Erythroblast (primary cell): ENCODE measurements around the gene OR52A1.
"Not testable (repeated sequence)": the region's sequence is repeated elsewhere in the genome, so short reads cannot be mapped to it uniquely, and the experiment has no call there.

ENCODE experiments used
- DNase-seq, 2 experiments: peaks; one replicate each; lab custom pipeline; 2025; lab: John Stamatoyannopoulos, UW
- GATA1 ChIP-seq: IDR thresholded peaks from 2 replicates; pipeline ENCODE4 v1.6.1; 2011; ENCODE audit warnings: low read depth, mild to moderate bottlenecking, control low read depth, low read length, moderate library complexity
- POLR2A ChIP-seq: IDR thresholded peaks from 2 replicates; pipeline ENCODE4 v1.6.1; 2011; ENCODE audit warnings: mild to moderate bottlenecking, low read length

Gene OR52A1

DNA sequence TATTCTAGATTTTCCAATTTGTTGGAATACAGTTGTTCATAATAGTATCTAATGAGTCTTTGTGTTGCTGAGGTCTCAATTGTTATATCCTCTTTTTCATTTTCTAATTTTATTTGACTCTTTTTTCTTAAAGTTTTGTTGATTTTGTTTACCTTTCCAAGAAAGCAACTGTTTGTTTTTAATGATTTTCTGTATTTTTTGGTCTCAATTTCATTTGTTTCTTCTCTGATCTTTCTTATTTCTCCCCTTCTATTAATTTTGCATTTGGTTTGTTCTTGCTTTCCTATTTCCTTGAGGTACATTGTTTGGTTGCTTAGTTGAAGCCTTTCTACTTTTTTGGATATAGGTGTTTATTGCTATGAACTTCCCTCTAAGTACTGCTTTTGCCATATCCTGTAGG lies 5.2 kb upstream of the OR52A1 start:
- no peak for DNase-seq
- no peak for TF ChIP-seq GATA1
- no peak for TF ChIP-seq POLR2A

DNA sequence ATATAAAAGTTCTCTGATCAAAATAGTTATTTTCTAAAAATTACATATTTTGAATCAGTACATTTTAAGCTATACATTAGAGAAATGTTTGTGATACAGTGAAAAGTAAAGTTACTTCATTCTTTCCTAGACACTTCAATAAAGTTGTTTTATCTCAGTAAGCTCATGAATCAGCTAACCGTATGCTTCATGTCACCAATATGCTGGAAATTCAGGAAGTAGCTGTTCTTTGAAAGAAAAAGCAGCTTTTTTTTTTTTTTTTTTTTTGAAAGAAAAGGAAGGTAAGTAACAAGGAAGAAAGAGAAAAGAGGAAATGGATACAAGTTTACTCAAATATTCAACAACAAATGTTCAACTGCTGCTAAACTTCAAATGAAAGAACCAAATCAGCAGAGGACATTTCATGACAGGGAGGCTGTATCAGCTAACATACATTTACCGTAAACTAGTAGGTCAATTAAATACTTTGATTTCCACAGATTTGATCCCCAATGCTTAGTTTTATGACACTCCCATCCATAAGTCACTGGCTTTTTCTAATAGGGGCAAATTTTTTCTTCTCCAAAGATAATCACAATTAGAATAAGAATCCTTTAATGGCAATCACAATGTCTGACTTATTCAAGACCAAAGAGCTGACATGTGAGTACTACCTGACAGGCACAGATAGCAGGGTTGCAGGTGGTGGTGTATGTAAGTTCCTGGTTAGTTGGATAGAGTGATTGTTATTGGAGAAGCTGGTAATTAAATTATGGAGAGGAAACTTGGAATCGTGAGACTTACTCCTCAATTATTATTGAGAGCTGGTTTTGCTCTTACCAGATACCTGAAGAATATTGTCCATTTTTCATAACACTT lies 754 bp downstream of the OR52A1 start:
- DNase-seq: peak; percentile 26 to 29

DNA sequence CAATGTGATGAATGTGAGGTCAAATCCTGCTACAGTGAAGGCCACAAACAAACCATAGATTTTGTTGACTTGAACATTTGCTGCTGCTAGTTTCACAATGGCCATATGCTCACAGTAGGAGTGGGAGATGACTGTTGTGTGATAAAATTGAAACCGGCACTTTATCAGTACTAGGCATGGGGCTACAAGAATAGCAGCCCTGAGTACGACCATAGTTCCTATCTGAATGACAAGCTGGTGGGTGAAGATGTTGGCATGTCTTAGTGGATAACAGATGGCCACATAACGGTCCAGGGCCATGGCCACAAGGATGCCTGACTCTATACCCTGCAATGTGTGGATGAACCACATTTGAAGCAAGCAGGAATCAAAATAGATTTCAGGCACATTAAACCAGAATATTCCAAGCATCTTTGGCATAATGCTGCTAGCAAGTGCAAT lies 2.8 kb downstream of the OR52A1 start:
- TF ChIP-seq GATA1: peak; percentile 37
- no peak for TF ChIP-seq POLR2A
- DNase-seq: peak; percentile 83 to 97

More for the DNA sequence above, 754 bp downstream of the OR52A1 start:
- no peak for TF ChIP-seq POLR2A
- no peak for TF ChIP-seq GATA1

DNA sequence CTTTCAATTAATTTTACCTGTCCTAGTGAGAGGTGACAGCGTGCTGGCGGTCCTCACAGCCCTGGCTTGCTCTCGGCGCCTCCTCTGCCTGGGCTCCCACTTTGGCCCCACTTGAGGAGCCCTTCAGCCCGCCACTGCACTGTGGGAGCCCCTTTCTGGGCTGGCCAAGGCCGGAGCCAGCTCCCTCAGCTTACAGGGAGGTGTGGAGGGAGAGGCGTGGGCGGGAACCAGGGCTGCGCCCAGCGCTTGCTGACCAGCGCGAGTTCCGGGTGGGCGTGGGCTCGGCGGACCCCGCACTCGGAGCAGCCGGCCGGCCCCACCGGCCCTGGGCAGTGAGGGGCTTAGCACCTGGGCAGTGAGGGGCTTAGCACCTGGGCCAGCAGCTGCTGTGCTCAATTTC lies 10.4 kb downstream of the OR52A1 start:
- DNase-seq: not testable (repeated sequence)

DNA sequence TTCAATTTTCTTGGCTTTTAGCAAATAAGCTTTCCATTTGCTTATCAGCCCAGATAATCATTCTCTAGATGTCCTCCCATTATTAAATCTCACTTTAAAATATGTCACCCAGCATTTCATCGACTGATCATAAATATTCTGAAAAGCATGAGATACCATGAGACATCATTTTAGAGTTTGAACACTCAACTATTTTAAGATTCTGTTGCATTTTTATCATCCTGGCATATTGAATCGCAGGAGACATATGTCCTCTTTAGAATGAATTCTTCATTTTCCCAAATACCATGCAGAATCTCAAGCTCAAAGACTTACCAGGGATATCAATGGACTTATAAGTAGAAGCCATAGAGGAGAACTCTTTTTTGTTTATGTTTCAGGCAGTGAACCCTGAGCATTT lies 16.6 kb downstream of the OR52A1 start, which contains the start of gene OR52A5:
Gene OR52A5, minus strand, starts transcription at position 361 of the 400 bp plus-strand sequence. CDS start 5,714 bp downstream, outside the sequence.
- DNase-seq: no peak

DNA sequence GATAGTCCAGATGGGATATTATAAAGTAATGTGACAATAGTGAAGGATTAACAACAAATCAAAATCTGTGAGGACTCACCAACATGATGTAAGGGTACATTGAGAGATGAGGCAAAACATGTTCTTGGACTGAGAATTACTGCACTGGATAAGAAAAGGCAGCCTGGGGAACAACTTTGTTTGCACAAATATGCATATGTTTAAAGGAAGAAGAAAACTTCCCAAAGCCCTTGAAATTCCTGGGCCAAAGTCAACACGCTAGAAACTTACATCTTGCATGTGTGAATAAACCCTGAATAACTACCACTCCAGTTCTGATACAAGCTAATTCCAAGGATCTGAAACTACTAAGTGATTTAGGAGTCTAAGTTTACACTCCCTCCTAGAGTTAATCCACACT lies 17.5 kb downstream of the OR52A1 start:
- no peak for DNase-seq

More for the DNA sequence above, 16.6 kb downstream of the OR52A1 start, which contains the start of gene OR52A5:
- TF ChIP-seq POLR2A (no peak), GATA1 (no peak)

DNA sequence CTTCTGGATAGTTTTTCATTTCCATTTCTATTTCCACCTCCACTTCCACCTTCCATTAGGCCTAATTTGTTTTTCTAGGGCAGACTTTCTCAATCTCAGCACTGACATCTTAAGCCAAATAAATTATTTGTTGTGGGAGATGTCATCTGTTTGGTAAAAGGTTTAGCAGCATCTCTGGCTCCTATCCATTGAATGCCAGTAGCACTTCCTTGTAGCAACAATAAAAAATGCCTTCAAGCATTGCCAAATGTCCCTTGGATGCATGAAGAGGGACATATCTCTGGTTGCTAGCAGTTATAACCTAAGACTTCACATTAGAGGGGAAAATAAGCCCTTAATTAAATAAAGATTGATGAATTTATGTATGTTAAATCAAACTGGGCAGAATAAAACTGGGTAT lies 18.3 kb downstream of the OR52A1 start:
- no peak for TF ChIP-seq POLR2A
- TF ChIP-seq GATA1: no peak
- DNase-seq: no peak

More for the DNA sequence above, 17.5 kb downstream of the OR52A1 start:
- TF ChIP-seq GATA1: no peak
- no peak for TF ChIP-seq POLR2A

DNA sequence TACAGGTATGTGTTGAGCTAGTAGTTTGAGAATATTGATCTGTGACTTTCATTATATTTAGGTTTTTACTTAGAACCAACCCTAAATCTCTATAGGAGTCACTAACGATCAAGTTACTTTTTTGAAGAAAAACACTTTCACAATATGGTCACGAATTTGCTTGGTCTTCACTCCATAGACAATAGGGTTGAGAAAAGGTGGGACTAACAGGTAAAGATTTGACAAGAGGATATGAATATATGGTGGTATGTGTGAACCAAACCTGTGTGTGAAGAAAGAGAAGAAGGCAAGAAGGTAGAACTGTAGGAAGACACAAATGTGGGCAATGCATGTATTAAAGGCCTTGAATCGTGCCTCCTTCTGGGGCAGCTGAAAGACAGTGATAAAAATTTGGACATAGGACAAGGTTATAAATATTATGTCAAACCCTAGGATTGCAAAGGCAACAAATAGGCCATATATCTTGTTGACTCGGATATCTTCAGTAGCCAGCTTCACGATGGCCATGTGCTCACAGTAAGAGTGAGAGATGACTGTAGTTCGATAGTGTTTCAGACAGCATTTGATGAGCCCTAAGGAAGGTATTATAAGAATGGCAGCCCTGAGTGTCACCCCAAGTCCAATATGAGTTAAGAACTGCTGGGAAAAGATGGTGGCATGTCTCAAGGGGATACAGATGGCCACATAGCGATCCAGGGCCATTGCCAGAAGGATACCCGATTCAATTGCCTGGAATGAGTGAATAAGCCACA lies 22.8 kb downstream of the OR52A1 start:
- TF ChIP-seq POLR2A (no peak), GATA1 (no peak)

DNA sequence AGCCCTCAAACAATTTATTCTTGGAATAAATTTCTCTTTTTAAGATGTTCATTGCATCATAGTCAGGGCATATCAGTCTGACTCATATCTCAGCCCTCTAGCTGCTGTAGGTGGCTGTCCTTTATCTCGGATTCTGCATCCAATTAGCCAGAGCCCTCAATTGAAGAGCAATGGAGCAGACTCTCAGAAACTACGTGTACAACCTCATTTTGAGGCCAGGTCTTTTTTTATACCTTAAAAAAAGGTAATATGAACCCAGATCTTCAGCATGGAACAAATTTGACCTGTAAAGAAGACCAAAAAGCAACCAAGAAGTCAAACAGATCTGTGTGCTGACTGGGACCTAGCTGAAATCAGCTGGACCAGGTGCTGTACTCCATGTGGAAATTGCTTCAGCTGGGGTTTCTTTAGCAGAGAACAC lies 25.1 kb downstream of the OR52A1 start:
- TF ChIP-seq POLR2A: peak; percentile 34
- no peak for TF ChIP-seq GATA1
- DNase-seq: peak; percentile 86 to 87

More for the DNA sequence above, 22.8 kb downstream of the OR52A1 start:
- DNase-seq: peak; percentile 12 to 19

DNA sequence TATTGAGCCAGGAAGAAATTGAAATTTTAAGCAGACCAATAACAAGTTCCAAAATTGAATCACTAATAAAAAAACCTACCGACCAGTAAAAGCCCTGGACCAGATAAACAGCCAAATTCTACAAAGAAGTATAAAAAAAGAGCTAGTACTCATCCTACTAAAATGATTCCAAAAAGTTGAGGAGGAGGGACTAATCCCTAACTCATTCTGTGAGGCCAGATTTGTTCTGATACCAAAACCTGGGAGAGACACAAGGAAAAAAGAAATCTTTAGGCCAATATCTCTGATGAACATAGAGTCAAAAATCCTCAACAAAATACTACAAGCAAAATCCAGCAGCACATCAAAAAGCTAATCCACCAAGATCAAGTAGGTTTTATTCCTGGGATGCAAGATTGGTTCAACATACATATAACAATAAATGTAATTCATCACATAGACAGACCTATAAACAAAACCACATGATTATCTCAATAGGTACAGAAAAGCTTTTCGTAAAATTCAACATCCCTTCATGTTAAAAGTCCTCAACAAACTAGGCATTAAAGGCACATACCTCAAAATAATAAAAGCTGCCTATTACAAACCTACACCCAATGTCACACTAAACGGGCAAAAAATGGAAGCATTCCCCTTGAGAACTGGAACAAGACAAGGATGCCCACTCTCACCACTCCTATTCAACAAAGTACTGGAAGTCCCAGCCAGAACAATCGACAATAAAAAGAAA lies 29.5 kb downstream of the OR52A1 start:
- peak in 1 of 2 experiments; percentile 21 for DNase-seq
- TF ChIP-seq GATA1 (no peak), POLR2A (no peak)

DNA sequence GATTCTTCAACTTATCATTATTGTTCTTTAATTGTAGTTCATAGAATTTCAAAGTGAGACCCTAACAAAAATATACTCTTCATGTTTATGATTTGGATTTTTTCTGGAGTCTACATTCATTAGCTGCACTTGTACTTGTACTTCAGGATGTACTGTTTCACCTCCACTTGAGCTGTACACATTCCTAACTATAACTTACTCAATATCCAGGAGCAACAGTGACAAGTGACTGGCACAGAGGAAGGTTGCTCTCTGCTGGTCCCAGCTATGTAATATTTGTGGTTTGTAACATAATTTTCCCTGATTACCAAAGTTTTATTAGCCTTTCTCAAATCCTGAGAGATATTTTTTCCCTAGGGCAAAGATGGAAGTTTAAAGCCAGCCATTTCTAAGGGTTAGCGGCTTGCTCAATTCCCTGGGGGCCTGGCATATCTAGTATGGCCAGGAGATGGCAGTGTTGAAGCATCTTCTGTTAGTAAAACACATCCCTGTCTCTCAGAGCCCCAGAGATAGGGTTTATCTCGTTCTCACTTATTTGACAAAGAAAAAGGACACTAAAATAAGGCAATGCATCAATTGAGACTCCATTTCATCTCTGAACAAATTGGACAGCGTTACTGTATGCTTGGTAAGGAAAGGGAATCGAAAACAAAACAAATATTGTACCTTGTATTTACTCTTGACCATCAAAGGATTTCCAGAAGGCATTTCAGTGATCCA lies 30.6 kb downstream of the OR52A1 start:
- TF ChIP-seq POLR2A (no peak), GATA1 (no peak)
- DNase-seq: peak; percentile 87 to 93

DNA sequence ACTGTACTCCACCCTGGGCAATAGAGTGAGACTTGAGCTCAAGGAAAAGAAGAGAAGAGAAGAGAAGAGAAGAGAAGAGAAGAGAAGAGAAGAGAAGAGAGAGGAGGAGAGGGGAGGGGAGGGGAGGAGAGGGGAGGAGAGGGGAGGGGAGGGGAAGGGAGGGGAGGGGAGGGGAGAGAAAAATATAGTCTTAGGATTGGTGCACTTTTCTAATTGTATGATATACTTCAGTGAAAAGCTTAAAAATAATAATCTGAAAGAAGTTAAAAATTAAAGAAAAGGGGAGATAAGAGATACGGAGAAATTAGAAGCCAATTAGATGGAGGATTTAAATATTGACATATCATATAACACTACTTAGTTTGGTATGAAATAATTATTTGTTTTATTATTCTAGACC lies 35.7 kb downstream of the OR52A1 start:
- no peak for TF ChIP-seq POLR2A
- no peak for TF ChIP-seq GATA1
- no peak for DNase-seq

DNA sequence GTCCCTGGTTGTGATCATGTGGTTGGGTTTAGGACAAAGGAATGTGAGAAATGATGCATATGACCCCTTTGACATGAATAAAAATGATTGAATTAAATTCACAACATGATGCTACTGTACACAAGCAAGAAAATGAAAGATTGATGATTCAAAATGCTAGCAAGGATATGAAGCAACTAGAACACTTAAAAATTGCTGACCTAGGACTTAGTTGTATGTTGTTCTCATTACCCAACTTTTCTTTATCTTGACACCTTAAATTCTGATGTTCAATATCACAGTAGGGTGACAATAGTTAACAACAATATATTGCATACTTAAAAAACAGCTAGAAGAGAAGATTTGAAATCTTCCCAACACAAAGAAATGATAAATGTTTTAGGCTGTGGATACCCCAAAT lies 37.0 kb downstream of the OR52A1 start:
- DNase-seq: no peak
- TF ChIP-seq POLR2A: no peak
- TF ChIP-seq GATA1: no peak
